Astrocyte of the spinal cord (primary cell): ENCODE measurements around the gene ALOX15B.

Experiments
- DNase-seq: peaks from one replicate; pipeline ENCODE4 v3.0.0; 2011; ENCODE audit warnings: low read depth, low spot score
- H3K4me3 ChIP-seq: 2 replicates; pipeline ENCODE4 v1.5.1; 2011; ENCODE audit warnings: low read depth, mild to moderate bottlenecking, low read length, moderate library complexity
- in situ Hi-C: cut with HindIII; loops from 2 replicates; pipeline ENCODE4 v1.10.0; 2017; ENCODE audit warnings: low sequenced_read_pairs
- TF ChIP-seq, protein P1 (sequence below): IDR thresholded peaks from 2 replicates; pipeline ENCODE4 v1.5.1; 2012; ENCODE audit warnings: low read depth, mild to moderate bottlenecking, low read length, inconsistent platforms

Gene ALOX15B

DNA sequence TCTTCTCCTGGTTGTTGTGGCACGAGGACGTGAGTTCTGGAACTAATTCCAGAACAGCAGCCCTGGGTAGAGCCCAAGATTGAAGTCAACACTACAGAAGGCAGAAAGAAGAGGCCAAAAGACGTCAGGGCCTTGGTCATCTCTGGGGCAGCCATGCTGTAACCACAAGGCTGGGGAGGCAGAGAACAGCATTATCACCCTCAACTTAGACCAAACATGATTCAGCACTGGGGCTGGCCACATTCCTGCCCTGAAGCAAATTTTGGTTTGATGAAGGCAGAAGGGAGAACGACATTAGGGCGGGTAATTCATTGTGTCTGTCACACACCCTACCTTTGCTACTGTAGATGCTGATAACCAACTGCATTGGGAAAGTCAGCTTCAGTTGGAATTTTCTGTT, 9.7 kb upstream of the ALOX15B start:
- TF ChIP-seq, protein P1, sequence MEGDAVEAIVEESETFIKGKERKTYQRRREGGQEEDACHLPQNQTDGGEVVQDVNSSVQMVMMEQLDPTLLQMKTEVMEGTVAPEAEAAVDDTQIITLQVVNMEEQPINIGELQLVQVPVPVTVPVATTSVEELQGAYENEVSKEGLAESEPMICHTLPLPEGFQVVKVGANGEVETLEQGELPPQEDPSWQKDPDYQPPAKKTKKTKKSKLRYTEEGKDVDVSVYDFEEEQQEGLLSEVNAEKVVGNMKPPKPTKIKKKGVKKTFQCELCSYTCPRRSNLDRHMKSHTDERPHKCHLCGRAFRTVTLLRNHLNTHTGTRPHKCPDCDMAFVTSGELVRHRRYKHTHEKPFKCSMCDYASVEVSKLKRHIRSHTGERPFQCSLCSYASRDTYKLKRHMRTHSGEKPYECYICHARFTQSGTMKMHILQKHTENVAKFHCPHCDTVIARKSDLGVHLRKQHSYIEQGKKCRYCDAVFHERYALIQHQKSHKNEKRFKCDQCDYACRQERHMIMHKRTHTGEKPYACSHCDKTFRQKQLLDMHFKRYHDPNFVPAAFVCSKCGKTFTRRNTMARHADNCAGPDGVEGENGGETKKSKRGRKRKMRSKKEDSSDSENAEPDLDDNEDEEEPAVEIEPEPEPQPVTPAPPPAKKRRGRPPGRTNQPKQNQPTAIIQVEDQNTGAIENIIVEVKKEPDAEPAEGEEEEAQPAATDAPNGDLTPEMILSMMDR, result no peak
- no peak for DNase-seq
- no peak overlapping the region for H3K4me3 ChIP-seq
- in situ Hi-C loops, result no loop called here

DNA sequence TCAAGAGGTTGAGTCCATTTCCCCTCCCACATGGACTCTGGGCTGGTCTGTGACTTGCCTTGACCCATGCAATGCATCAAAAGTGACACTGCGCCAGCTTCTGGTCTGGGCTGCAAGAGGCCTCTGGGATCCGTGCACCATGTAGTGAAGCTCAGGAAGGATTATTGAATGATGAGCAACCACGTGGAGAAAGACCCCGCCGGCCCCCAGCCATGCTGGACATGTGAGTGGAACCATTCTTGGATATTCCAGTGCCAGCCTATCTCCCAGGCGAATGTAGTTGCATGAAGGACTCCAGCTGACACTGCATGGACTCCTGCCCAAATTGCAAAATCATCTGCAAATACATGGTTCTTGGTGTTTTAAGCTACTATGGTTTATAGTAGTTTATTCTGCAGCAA, 7.6 kb upstream of the ALOX15B start:
- TF ChIP-seq, protein P1, result no peak
- DNase-seq, result no peak
- H3K4me3 ChIP-seq, result no peak overlapping the region
- in situ Hi-C loops, result no loop called here

DNA sequence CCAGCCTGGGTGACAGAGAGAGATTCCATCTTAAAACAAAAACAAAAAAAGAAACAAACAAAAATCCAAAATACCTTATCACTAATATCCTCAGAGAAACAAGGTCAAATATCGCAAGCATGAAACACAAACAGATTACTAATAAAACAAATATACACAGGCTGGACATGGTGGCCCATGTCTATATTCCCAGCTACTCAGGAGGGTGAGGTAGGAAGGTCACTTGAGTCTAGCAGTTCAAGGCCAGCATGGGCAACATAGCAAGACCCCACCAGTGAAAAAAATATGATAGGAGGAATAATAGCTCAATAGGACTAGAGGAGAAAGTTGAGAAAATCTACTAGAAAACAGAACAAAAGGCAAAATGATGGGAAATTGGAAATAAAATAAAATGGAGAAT, 6.9 kb upstream of the ALOX15B start:
- TF ChIP-seq, protein P1, result no peak
- no peak overlapping the region for H3K4me3 ChIP-seq
- in situ Hi-C loops, result no loop called here
- DNase-seq, result no peak

DNA sequence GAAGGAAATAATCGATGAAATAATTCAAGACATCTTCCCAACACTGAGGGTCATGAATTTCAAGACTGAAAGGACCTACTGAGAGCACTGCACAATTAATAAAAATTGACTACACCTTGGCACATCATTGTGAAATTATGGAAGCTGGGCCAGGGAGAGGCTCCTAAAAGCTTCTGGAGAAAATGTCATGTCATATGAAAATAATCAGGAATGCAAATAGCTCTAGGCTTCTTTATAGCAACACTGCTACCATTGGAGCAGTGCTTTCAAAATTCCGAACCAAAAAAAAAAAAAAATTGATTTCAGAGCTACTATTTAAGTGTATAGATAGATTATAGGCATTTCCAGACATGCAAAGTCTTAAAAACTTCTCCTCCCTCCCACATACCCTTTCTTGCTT, 6.4 kb upstream of the ALOX15B start:
- TF ChIP-seq, protein P1, result no peak
- in situ Hi-C loops, result no loop called here
- no peak overlapping the region for H3K4me3 ChIP-seq

DNA sequence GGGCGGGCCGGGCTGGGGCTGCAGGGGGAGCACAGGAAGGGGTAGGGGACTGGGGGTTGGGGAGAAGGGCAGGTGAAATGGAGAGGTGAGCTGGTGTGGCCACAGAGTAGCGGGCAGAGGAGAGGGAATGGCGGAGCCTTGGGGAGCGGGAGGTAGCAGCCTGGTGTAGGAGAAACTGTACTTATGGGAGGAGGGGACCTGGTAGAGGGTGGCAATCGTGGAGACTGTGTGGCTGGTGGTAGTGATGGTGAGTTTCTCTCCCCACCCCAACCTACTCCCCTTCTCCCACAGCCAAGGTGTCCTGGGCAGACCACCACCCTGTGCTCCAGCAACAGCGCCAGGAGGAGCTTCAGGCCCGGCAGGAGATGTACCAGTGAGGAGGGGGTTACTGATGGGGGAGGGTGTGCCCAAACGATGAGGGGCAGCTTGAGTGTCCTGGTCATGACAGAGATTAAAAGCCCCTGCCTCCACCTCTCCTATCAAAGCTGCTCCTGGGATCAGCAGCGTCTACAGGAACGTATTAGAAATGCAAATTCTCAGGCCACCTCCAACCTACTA, 831 bp downstream of the ALOX15B start:
- no peak for DNase-seq
- in situ Hi-C loops, result no loop called here
- TF ChIP-seq, protein P1, result no peak
- no peak overlapping the region for H3K4me3 ChIP-seq

More for the DNA sequence above, 6.4 kb upstream of the ALOX15B start:
- no peak for DNase-seq

GRCh38 chr17:8041249-8041928, 2.5 kb downstream of the ALOX15B start:
- DNase-seq, result peak; percentile 77
- TF ChIP-seq, protein P1, result peak; percentile 63
- in situ Hi-C loops, result no loop called here
- H3K4me3 ChIP-seq, result no peak overlapping the region
